Right lobe of liver (tissue), 4 donors: ENCODE measurements around the gene LUZP2.

Experiments used
- POLR2A ChIP-seq: fragments of 450-650 bp; IDR thresholded peaks from one replicate; pipeline ENCODE4 v1.6.1; 2017; ENCODE audit warnings: antibody characterized with exemption, mild to moderate bottlenecking
- TF ChIP-seq, protein P1 (sequence below), 4 donors: fragments of 200-600 bp in 3 of 4; fragments of 450-650 bp in 1 of 4; IDR thresholded peaks; one replicate each; pipeline versions ENCODE4 v1.5.1 to v1.8.0; 2016 to 2022; ENCODE audit warnings: antibody characterized with exemption in 4 of 4, mild to moderate bottlenecking in 2 of 4
- donor health status: DM: no; HTN: no; CAD: no.
- donor health status: DM: no; HTN: no; CAD: no.
- donor health status: DM: no; HTN: yes; CAD: no.

DNA sequence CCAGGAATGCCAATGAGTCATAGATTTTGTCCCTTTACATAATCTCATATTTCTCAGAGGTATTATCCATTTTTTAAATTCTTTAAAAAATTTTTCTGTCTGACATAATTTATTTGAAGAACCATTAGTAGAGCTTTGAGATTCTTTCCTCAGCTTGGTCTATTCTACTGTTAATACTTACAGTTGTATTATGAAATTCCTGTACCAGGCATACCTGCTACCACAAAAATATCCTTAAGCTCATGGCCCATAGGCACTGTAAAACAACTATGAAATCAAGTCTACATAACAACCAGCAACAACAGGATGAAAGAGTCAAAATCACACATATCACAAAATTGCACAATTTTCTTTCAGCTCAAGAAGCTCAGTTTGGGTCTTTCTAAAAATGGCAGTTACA is 541.3 kb downstream of the LUZP2 start:
- TF ChIP-seq, protein P1, sequence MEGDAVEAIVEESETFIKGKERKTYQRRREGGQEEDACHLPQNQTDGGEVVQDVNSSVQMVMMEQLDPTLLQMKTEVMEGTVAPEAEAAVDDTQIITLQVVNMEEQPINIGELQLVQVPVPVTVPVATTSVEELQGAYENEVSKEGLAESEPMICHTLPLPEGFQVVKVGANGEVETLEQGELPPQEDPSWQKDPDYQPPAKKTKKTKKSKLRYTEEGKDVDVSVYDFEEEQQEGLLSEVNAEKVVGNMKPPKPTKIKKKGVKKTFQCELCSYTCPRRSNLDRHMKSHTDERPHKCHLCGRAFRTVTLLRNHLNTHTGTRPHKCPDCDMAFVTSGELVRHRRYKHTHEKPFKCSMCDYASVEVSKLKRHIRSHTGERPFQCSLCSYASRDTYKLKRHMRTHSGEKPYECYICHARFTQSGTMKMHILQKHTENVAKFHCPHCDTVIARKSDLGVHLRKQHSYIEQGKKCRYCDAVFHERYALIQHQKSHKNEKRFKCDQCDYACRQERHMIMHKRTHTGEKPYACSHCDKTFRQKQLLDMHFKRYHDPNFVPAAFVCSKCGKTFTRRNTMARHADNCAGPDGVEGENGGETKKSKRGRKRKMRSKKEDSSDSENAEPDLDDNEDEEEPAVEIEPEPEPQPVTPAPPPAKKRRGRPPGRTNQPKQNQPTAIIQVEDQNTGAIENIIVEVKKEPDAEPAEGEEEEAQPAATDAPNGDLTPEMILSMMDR (IDR thresholded peaks at IDR 0.05): no peak
- TF ChIP-seq POLR2A: no peak
